GM12878 (cell line): ENCODE measurements around the gene TRAIP. TPM values are rescaled to one million over a fixed set of nuclear protein-coding genes. Genes with fewer than 3 reads are reported as not detected.

Experiments
- ATAC-seq: fragments of 200-7000 bp; cut with Tn5 transposase; 3 replicates; pipeline ENCODE4 v1.9.1; 2020; ENCODE audit warnings: mild to moderate bottlenecking, moderate library complexity
- Bru-seq: library from RNA; stranded (reverse); fragments of 400-500 nt; gene quantifications from one replicate; lab custom pipeline; 2021; lab: Mats Ljungman, UMichigan
- BruChase-seq, 2 experiments: library from RNA; stranded (reverse); fragments of 400-500 nt; gene quantifications; one replicate each; lab custom pipeline; 2021; lab: Mats Ljungman, UMichigan
- BruUV-seq: library from RNA; stranded (reverse); fragments of 400-500 nt; replicated peaks from 2 replicates; lab custom pipeline; 2021; lab: Mats Ljungman, UMichigan
- CTCF ChIA-PET: fragments of 300-600 bp; sonication (Branson Sonifier 250); formaldehyde crosslinking; extraction: SDS; loops from one replicate; lab custom pipeline; 2021; ENCODE audit warnings: inconsistent platforms; lab: Yijun Ruan, JAX
- POLR2A ChIA-PET: fragments of 350-600 bp; formaldehyde crosslinking; extraction: SDS; loops from one replicate; lab custom pipeline; 2021; ENCODE audit warnings: inconsistent platforms; lab: Charles Lee
- RAD21 ChIA-PET: fragments of 300-600 bp; sonication (Branson Sonifier 250); formaldehyde crosslinking; loops from one replicate; lab custom pipeline; 2023; ENCODE audit warnings: antibody characterized with exemption; ENCODE audit not compliant: unreplicated experiment; lab: Charles Lee
- SMC1A ChIA-PET: fragments of 300-600 bp; sonication (Branson Sonifier 250); formaldehyde crosslinking; loops from one replicate; lab custom pipeline; 2023; ENCODE audit not compliant: unreplicated experiment, uncharacterized antibody; lab: Charles Lee
- DNase-seq: peaks from one replicate; pipeline ENCODE4 v3.0.0-alpha.2; 2011; ENCODE audit warnings: low read depth, low spot score
- FAIRE-seq: peaks from 3 replicates; lab custom pipeline; 2011; peaks lifted over from hg19 to GRCh38; lab: Jason Lieb, UNC
- H2AFZ ChIP-seq: 2 replicates; pipeline ENCODE4 v1.6.0; 2011; ENCODE audit warnings: low read depth, low read length, control low read depth; ENCODE audit not compliant: control insufficient read depth
- H3K27ac ChIP-seq: 2 replicates; pipeline ENCODE4 v1.5.1; 2011; ENCODE audit warnings: control low read depth; ENCODE audit not compliant: control insufficient read depth, insufficient read depth
- H3K27me3 ChIP-seq, 2 experiments: replicated peaks in 1 of 2; 2 replicates each; pipeline versions ENCODE4 v1.6.0 to v1.6.1; 2011; ENCODE audit warnings: low read length in 1 of 2; ENCODE audit not compliant: control insufficient read depth in 2 of 2, insufficient read depth in 2 of 2
- H3K36me3 ChIP-seq, 2 experiments: 2 replicates each; pipeline ENCODE4 v1.5.1; 2011; ENCODE audit warnings: low read length in 1 of 2; ENCODE audit not compliant: control insufficient read depth in 2 of 2, insufficient read depth in 2 of 2
- H3K4me1 ChIP-seq: 2 replicates; pipeline ENCODE4 v1.6.1; 2011; ENCODE audit warnings: mild to moderate bottlenecking, low read length, moderate library complexity, mixed read lengths; ENCODE audit not compliant: control insufficient read depth, insufficient read depth
- H3K4me2 ChIP-seq: 2 replicates; pipeline ENCODE4 v1.6.0; 2011; ENCODE audit warnings: control low read depth; ENCODE audit not compliant: control insufficient read depth, insufficient read depth
- H3K4me3 ChIP-seq: fragments of 200-600 bp; sonication (generic); 2 replicates; pipeline ENCODE4 v1.5.1; 2016
- H3K79me2 ChIP-seq: 2 replicates; pipeline ENCODE4 v1.6.0; 2011; ENCODE audit warnings: low read length; ENCODE audit not compliant: control insufficient read depth, insufficient read depth
- H3K9ac ChIP-seq: 2 replicates; pipeline ENCODE4 v1.8.0; 2011; ENCODE audit warnings: low read length, control low read depth, mixed read lengths; ENCODE audit not compliant: control insufficient read depth, insufficient read depth
- H3K9me3 ChIP-seq: replicated peaks from 3 replicates; pipeline ENCODE4 v1.5.1; 2011; ENCODE audit warnings: mild to moderate bottlenecking, low read length; ENCODE audit not compliant: control insufficient read depth, insufficient read depth
- H4K20me1 ChIP-seq: 2 replicates; pipeline ENCODE4 v1.6.0; 2011; ENCODE audit not compliant: control insufficient read depth, insufficient read depth
- CHD2 ChIP-seq: IDR thresholded peaks from 2 replicates; pipeline ENCODE4 v1.6.1; 2011; ENCODE audit warnings: low read depth, low read length, improper control_type of control experiment, borderline replicate concordance
- DPF2 ChIP-seq: fragments of 450-650 bp; IDR thresholded peaks from 2 replicates; pipeline ENCODE4 v1.6.1; 2017; ENCODE audit warnings: mild to moderate bottlenecking
- HCFC1 ChIP-seq: fragments of 150-350 bp; IDR thresholded peaks from 2 replicates; pipeline ENCODE4 v1.6.1; 2014; ENCODE audit warnings: low read length
- RB1 ChIP-seq: fragments of 450-650 bp; formaldehyde crosslinking; IDR thresholded peaks from 2 replicates; pipeline ENCODE4 v1.6.1; 2017; ENCODE audit warnings: mild to moderate bottlenecking, borderline replicate concordance
- SUZ12 ChIP-seq: fragments of 200-600 bp; sonication (generic); IDR thresholded peaks from one replicate; pipeline ENCODE4 v1.6.1; 2018; ENCODE audit warnings: antibody characterized with exemption, mild to moderate bottlenecking; ENCODE audit not compliant: unreplicated experiment
- TCF7 ChIP-seq: IDR thresholded peaks from 2 replicates; pipeline ENCODE4 v1.6.1; 2014; ENCODE audit warnings: antibody characterized with exemption, borderline replicate concordance
- WRNIP1 ChIP-seq: IDR thresholded peaks from 2 replicates; pipeline ENCODE4 v1.6.1; 2011; ENCODE audit warnings: low read depth, low read length, improper control_type of control experiment, borderline replicate concordance
- WGBS: methylation state at CpG from one replicate; pipeline ENCODE4 v1.1.6; 2016; ENCODE audit warnings: low lambda C conversion rate; ENCODE audit not compliant: insufficient replicate concordance, insufficient coverage; ENCODE audit errors: missing lambda C conversion rate; 5-methylcytosine and 5-hydroxymethylcytosine counted together
- in situ Hi-C: fragments of 300-500 bp; cut with MboI; formaldehyde crosslinking; loops from 9 replicates; pipeline ENCODE4 v1.14.3; 2018; ENCODE audit warnings: mixed read lengths
- intact Hi-C: fragments of 100-400 bp; cut with micrococcal nuclease; formaldehyde crosslinking; loops from one replicate; pipeline ENCODE4 v1.14.2; 2022; ENCODE audit not compliant: unreplicated experiment
- long read RNA-seq, 2 experiments: library from polyadenylated mRNA; unstranded; transcript quantifications; one replicate each; pipeline ENCODE4 v2.0.0, GENCODE V29; 2019 to 2020
- polyA minus RNA-seq, 3 experiments: library from RNA; depleted of rRNA, polyadenylated mRNA; stranded (reverse); fragments of >200 nt; gene quantifications; 2 replicates each; pipeline ENCODE4 v1.2.3, GENCODE V29; 2011
- polyA plus RNA-seq, 11 experiments: library from polyadenylated mRNA; depleted of rRNA in 4 of 11; unstranded in 6 of 11; stranded (reverse) in 5 of 11; fragments of >200 nt; fragmentation: Nextera tagmentation in 4 of 11; fragmentation: Illumina TruSeq in 1 of 11; extraction: Ambion mirVana in 4 of 11; extraction: Trizol in 1 of 11; gene quantifications; 1 replicate in 1 of 11; 2 replicates in 10 of 11; pipeline versions ENCODE4 v1.2.1 to v1.2.3, GENCODE V29; 2011 to 2016; ENCODE audit warnings: inconsistent platforms in 2 of 11, missing spikeins in 2 of 11, low read depth in 1 of 11
- total RNA-seq, 4 experiments: library from RNA; depleted of rRNA in 3 of 4; stranded (reverse); fragments of >200 nt in 3 of 4; fragmentation: Illumina TruSeq in 1 of 4; extraction: Trizol in 1 of 4; gene quantifications; 2 replicates each; pipeline versions ENCODE4 v1.2.1 to v1.2.3, GENCODE V29; 2013 to 2021
- TF ChIP-seq, protein P1 (sequence below), 3 experiments: IDR thresholded peaks in 2 of 3; conservative IDR thresholded peaks in 1 of 3; 2 replicates each; pipeline ENCODE4 v1.5.1; 2011; ENCODE audit warnings: low read depth in 3 of 3, low read length in 3 of 3, mild to moderate bottlenecking in 3 of 3, control low read depth in 2 of 3, moderate library complexity in 2 of 3, inconsistent platforms in 1 of 3, mixed read lengths in 1 of 3; ENCODE audit not compliant: control insufficient read depth in 2 of 3, insufficient read depth in 1 of 3; ENCODE audit errors: extremely low read depth in 1 of 3

The TRAIP gene, protein sequence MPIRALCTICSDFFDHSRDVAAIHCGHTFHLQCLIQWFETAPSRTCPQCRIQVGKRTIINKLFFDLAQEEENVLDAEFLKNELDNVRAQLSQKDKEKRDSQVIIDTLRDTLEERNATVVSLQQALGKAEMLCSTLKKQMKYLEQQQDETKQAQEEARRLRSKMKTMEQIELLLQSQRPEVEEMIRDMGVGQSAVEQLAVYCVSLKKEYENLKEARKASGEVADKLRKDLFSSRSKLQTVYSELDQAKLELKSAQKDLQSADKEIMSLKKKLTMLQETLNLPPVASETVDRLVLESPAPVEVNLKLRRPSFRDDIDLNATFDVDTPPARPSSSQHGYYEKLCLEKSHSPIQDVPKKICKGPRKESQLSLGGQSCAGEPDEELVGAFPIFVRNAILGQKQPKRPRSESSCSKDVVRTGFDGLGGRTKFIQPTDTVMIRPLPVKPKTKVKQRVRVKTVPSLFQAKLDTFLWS
- total RNA-seq (2013; cell fraction: nucleolus; rRNA removed): 18.7 and 23.8 TPM in 2 replicates
- 20.9 and 21.1 TPM in 2 replicates for total RNA-seq (2014; rRNA removed)
- 14.7 and 15.9 TPM in 2 replicates for total RNA-seq (2014; rRNA removed; fragmentation: Illumina TruSeq; extraction: Trizol)
- 19.5 and 23.7 TPM in 2 replicates for total RNA-seq (2021)
- 8.2 TPM for polyA plus RNA-seq (2011; ENCODE audit: low read depth)
- 12.5 and 18.6 TPM in 2 replicates for polyA plus RNA-seq (2011; rRNA removed)
- polyA plus RNA-seq (2011; cell fraction: cytosol; rRNA removed): 17.4 and 27.0 TPM in 2 replicates
- 81.4 and 83.2 TPM in 2 replicates for polyA plus RNA-seq (2011; cell fraction: nucleus; rRNA removed)
- 10.8 and 11.1 TPM in 2 replicates for polyA plus RNA-seq (2012)
- polyA plus RNA-seq (2014; fragmentation: Illumina TruSeq; extraction: Trizol): 17.9 and 22.1 TPM in 2 replicates
- 10 to 100 TPM; 33.6 to 37.0 TPM for polyA plus RNA-seq (2014; fragmentation: Nextera tagmentation; extraction: Ambion mirVana)
- 22.4 and 25.1 TPM in 2 replicates for polyA plus RNA-seq (2014; rRNA removed)
- 10 to 100 TPM; 26.8 to 31.2 TPM for polyA plus RNA-seq (2016; fragmentation: Nextera tagmentation; extraction: Ambion mirVana)
- 22.6 and 26.3 TPM in 2 replicates for polyA minus RNA-seq (2011; rRNA and poly(A)+ RNA removed)
- polyA minus RNA-seq (2011; cell fraction: cytosol; rRNA and poly(A)+ RNA removed): 10.6 TPM in 2 replicates
- polyA minus RNA-seq (2011; cell fraction: nucleus; rRNA and poly(A)+ RNA removed): 22.2 and 31.2 TPM in 2 replicates
- percentile 55 among the genes with signal in this experiment for Bru-seq, nascent RNA
- percentile 53 among the genes with signal in this experiment for BruChase-seq, experiment 1, labeled RNA remaining after a 6-hour chase
- BruChase-seq, experiment 2, labeled RNA remaining after a 2-hour chase: percentile 61 among the genes with signal in this experiment
- long read RNA-seq, experiment 1, transcript TRAIP-201 (15 exons, 2,028 nt): major isoform, 12 of 19 reads
- long read RNA-seq, experiment 1, partial matches to known transcripts: 4 of 19 reads
- long read RNA-seq, experiment 1, other reads (novel, unspliced or antisense): 3 of 19 reads
- long read RNA-seq, experiment 2, transcript TRAIP-201 (15 exons, 2,028 nt): major isoform, 118 of 161 reads
- long read RNA-seq, experiment 2, partial matches to known transcripts: 11 of 161 reads
- long read RNA-seq, experiment 2, other reads (novel, unspliced or antisense): 32 of 161 reads

DNA sequence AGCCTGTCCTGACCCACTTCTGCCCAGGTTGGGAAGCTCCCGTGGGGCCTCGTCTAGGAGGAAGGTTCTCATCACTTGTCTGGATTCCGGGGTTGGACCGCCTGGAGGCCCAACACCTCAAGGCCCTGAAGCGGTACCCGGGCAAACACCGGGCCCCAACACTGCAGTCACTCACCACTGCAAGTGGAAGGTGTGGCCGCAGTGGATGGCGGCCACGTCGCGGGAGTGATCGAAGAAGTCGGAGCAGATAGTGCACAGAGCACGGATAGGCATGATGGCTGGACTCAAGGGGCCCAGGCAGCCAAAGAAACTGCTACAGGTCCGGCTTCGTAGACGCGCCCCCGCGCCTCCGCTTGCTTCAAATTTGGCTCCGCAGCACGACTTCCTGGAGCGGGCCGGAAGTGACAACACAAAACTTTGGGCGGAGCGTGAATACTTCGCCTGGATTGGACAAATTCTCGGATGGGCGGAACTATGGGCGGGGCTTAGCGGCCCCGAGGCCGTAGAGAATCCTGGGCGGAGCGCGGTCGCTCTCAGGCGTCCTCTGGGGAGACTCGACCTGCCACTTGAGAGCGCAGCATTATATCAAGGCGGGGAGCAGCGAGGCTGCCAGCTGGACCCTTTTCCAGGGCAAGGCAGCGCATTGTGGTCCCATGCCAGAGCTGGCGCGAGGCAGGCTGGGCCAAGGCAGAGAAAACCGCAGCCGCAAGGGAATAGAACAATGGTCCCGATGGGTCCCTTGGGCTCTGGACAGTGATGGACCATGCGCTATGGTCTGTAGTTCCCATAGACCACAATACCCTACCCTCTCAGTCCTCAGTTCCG, at the start of gene TRAIP:
TSS of gene TRAIP (minus strand) at position 384 of the 825 bp plus-strand sequence. CDS start at position 273, 111 bp downstream.
- Histone ChIP-seq H3K9ac (peak within 1 kb of the TSS; percentile 66), H3K79me2 (peaks cover 11% of the 10 kb centered on the region), H3K27me3 (no peaks in the 10 kb centered on the region), H3K4me2 (peak within 1 kb of the TSS; percentile 85), H3K36me3 (no peaks in the 10 kb centered on the region), H3K9me3 (no peaks in the 10 kb centered on the region), H3K4me1 (no peaks in the 10 kb centered on the region), H4K20me1 (no peaks in the 10 kb centered on the region), H3K4me3 (peak within 1 kb of the TSS; percentile 99), H3K27ac (peak within 1 kb of the TSS; percentile 36), H2AFZ (peak within 1 kb of the TSS; percentile 77)
- CTCF ChIA-PET: interaction anchor here (0.9 to 4.2 kb wide), 6 partner anchors 9 to 185 kb away, joined by 3 to 26 read pairs (median 4); partner anchors contain the start of genes CDHR4, INKA1 and MON1A
- in situ Hi-C loops (no loop called here), intact Hi-C loops (loop anchor here (5.0 kb wide), 1 partner anchor 51 kb away; no protein-coding TSS in a partner anchor)
- RAD21 ChIA-PET: interaction anchor here (1.2 to 1.5 kb wide), 3 partner anchors 49 to 53 kb away, joined by 3 to 4 read pairs (median 4); partner anchors contain the start of gene INKA1
- TSS peak; percentile 73 for BruUV-seq
- SMC1A ChIA-PET: interaction anchor here (0.9 to 2.9 kb wide), 5 partner anchors 11 to 49 kb away, joined by 3 to 8 read pairs (median 4); no protein-coding TSS in a partner anchor
- POLR2A ChIA-PET: interaction anchor here (0.6 to 1.9 kb wide), 5 partner anchors 43 to 70 kb away, joined by 3 to 7 read pairs (median 4); partner anchors contain the start of genes INKA1, IP6K1 and UBA7
- DNase-seq: peak; percentile 89
- WGBS: under 1% methylated on average over 52 of the region's 52 CpGs
- peak; percentile 98 for FAIRE-seq
- peak; percentile 99 for ATAC-seq
- peak; percentile 76 for TF ChIP-seq RB1
- TF ChIP-seq WRNIP1: no peak
- TF ChIP-seq TCF7: no peak
- no peak for TF ChIP-seq SUZ12
- no peak for TF ChIP-seq DPF2
- TF ChIP-seq, protein P1, sequence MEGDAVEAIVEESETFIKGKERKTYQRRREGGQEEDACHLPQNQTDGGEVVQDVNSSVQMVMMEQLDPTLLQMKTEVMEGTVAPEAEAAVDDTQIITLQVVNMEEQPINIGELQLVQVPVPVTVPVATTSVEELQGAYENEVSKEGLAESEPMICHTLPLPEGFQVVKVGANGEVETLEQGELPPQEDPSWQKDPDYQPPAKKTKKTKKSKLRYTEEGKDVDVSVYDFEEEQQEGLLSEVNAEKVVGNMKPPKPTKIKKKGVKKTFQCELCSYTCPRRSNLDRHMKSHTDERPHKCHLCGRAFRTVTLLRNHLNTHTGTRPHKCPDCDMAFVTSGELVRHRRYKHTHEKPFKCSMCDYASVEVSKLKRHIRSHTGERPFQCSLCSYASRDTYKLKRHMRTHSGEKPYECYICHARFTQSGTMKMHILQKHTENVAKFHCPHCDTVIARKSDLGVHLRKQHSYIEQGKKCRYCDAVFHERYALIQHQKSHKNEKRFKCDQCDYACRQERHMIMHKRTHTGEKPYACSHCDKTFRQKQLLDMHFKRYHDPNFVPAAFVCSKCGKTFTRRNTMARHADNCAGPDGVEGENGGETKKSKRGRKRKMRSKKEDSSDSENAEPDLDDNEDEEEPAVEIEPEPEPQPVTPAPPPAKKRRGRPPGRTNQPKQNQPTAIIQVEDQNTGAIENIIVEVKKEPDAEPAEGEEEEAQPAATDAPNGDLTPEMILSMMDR (IDR thresholded peaks at IDR 0.05 in 2 of 3, conservative IDR thresholded peaks at IDR 0.05 in 1 of 3; ENCODE audit: control insufficient read depth in 2 of 3, extremely low read depth in 1 of 3, insufficient read depth in 1 of 3, low read depth in 3 of 3, low read length in 3 of 3): peak in 1 of 3 experiments; percentile 17; a peak in 1 of 6 replicates
- peak; percentile 33; the same call in 1 of the 2 replicates for TF ChIP-seq HCFC1
- peak; percentile 82 for TF ChIP-seq CHD2
